Left colon (tissue), 2 donors: ENCODE measurements around the gene KIR2DL3. TPM values are rescaled to one million over a fixed set of nuclear protein-coding genes. Genes with fewer than 3 reads are reported as not detected.
"Not testable (repeated sequence)": the region's sequence is repeated elsewhere in the genome, so short reads cannot be mapped to it uniquely, and the experiment has no call there.

Source experiments
- ATAC-seq: fragments of 200-7000 bp; cut with Tn5 transposase; one replicate; pipeline ENCODE4 v1.9.1; 2020; ENCODE audit warnings: mild to moderate bottlenecking, moderate library complexity
- DNase-seq, 2 donors: peaks; one replicate each; pipeline ENCODE4 v3.0.0-alpha.2; 2020
- intact Hi-C, 2 donors: fragments of 100-400 bp; cut with DNase I in 1 of 2; cut with micrococcal nuclease in 1 of 2; formaldehyde crosslinking; loops; one replicate each; pipeline versions ENCODE4 v1.11.2 to v1.14.0; 2022; cut with DNase I, micrococcal nuclease
- total RNA-seq, 2 donors: library from RNA; stranded (reverse); fragmentation: NEBNext Ultra II Directional; extraction: Animal tissue kit (Norgen Biotek cat#: 25700); gene quantifications; one replicate each; pipeline ENCODE4 v1.2.1, GENCODE V29; 2021
- donor health status: DM: no; HTN: no; CAD: no.
- donor health status: DM: yes; HTN: yes; CAD: no.

KIR2DL3 gene
- total RNA-seq, 2 donors from 2014 or later: not detected

- DNase-seq: no peak
- intact Hi-C loops: no loop called here
- no peak for ATAC-seq
Observed at GRCh38 chr19:54739587-54740497, 1.5 kb downstream of the KIR2DL3 start.

DNA sequence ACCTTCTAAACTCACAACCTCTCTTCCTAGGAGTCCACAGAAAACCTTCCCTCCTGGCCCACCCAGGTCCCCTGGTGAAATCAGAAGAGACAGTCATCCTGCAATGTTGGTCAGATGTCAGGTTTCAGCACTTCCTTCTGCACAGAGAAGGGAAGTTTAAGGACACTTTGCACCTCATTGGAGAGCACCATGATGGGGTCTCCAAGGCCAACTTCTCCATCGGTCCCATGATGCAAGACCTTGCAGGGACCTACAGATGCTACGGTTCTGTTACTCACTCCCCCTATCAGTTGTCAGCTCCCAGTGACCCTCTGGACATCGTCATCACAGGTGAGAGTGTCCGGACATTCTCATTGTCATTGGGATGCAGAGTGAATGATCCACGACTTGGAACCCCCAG lies 3.6 kb downstream of the KIR2DL3 start:
- intact Hi-C loops, DNase-seq, ATAC-seq: not testable (repeated sequence)

DNA sequence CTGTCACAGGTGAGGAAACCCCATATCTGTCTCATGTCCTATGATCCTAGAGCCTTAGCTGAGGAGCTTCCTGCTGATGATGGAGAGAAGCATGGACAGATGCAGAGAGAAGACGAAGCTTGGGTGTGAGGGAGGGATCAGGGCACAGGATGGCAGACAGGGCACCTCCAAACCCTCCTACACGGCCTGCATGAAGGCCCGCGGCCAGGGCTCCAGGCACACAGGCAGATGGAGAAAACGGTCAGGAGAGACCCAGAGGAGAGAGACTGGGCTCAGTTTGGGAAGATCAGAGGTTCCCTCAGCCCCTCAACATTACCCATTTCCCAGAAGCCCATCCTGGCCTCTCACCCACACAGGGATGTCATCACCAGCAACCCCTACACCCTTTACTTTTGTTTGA lies 5.8 kb downstream of the KIR2DL3 start:
- ATAC-seq, DNase-seq, intact Hi-C loops: not testable (repeated sequence)

- DNase-seq: not testable (repeated sequence)
Observed at GRCh38 chr19:54747614-54748322, 9.5 kb downstream of the KIR2DL3 start.

GRCh38 chr19:54750276-54750675 lies 12.0 kb downstream of the KIR2DL3 start:
- intact Hi-C loops, ATAC-seq, DNase-seq: not testable (repeated sequence)

More at GRCh38 chr19:54747614-54748322, 9.5 kb downstream of the KIR2DL3 start:
- intact Hi-C loops, ATAC-seq: not testable (repeated sequence)

DNA sequence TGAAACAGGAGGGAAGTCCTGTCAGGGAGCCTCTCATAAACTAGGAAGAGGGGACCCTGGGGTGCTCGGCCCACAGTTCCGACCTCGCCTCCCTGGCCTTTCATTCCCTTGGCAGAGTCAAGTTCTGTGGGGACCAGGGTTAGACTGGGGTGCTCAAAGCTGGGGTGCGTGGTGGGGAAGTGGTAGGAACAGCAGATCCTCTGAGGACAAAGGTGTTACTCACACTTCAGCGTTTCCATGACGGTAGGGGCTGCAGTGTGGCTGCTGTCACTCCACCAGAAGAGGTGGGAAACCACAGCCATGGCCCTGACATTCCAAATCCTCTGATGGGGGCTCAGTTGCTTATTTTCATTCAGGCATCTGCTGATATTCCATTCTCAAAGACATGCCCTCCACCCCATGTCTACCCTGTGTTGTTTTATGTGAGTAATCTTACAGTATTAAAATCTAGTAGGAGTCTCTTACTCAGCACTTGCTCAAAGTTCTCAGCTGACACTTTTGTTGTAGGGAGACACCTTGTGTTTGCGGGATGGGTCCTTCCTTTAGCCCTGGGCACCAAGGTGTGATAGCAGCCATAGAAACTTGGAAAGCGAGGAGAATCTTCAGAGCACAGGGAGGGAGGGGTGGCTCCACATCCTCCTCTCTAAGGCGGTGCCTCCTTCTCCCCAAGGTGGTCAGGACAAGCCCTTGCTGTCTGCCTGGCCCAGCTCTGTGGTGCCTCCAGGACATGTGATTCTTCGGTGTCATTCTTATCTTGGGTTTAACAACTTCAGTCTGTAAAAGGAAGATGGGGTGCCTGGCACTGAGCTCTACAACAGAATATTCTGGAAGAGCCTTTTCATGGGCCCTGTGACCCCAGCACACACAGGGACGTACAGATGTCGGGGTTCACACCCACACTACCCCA lies 18.1 kb downstream of the KIR2DL3 start:
- ATAC-seq, intact Hi-C loops, DNase-seq: not testable (repeated sequence)

DNA sequence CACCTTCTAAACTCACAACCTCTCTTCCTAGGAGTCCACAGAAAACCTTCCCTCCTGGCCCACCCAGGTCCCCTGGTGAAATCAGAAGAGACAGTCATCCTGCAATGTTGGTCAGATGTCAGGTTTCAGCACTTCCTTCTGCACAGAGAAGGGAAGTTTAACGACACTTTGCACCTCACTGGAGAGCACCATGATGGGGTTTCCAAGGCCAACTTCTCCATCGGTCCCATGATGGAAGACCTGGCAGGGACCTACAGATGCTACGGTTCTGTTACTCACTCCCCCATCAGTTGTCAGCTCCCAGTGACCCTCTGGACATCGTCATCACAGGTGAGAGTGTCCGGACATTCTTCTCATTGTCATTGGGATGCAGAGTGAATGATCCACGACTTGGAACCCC lies 20.3 kb downstream of the KIR2DL3 start:
- DNase-seq, ATAC-seq, intact Hi-C loops: not testable (repeated sequence)

DNA sequence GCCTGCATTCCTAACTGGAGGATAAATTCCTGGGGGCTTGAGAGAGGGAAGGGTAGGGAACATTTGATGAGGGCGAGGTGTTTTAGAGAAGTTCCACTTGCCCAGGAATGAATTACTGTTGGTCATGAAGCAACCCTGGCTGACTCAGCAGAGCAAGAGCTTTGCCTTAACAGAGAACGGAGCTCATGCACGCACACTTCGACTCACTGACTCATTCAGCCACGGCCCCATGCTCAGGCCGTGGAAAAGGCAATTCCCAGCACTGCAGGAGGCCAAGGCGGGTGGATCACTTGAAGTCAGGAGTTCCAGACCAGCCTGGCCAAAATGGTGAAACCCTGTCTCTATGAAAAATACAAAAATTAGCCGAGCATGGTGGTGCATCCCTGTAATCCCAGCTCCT lies 25.9 kb downstream of the KIR2DL3 start:
- ATAC-seq, DNase-seq, intact Hi-C loops: not testable (repeated sequence)

GRCh38 chr19:54766464-54766863 lies 28.2 kb downstream of the KIR2DL3 start:
- intact Hi-C loops, DNase-seq, ATAC-seq: not testable (repeated sequence)

DNA sequence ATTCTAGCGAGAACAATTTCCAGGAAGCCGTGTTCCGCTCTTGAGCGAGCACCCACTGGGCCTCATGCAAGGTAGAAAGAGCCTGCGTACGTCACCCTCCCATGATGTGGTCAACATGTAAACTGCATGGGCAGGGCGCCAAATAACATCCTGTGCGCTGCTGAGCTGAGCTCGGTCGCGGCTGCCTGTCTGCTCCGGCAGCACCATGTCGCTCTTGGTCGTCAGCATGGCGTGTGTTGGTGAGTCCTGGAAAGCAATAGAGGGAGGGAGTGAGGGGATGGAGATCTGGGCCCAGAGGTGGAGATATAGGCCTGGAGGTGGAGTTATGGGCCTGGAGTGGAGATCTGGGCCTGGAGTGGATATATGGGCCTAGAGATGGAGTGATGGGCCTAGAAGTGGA lies 31.3 kb downstream of the KIR2DL3 start, which contains the start of gene KIR2DL1:
Gene KIR2DL1, plus strand, starts transcription at position 148 of the 400 bp plus-strand sequence. Its CDS starts 58 bp downstream, at position 206.
- DNase-seq, ATAC-seq, intact Hi-C loops: not testable (repeated sequence)

DNA sequence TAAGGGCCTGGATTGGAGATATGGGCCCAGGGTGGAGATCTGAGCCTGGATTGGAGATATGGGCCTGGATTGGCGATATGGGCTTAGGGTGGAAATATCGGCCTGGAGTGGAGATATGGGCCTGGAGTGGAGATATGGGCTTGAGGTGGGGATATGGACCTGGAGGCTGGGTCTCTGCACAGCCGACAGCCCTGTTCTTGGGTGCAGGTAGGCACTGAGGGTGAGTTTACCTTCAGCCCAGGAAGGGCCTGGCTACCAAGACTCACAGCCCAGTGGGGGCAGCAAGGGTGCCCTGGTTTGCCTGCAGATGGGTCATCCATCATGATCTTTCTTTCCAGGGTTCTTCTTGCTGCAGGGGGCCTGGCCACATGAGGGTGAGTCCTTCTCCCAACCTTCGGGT lies 32.2 kb downstream of the KIR2DL3 start:
- DNase-seq, ATAC-seq, intact Hi-C loops: not testable (repeated sequence)

DNA sequence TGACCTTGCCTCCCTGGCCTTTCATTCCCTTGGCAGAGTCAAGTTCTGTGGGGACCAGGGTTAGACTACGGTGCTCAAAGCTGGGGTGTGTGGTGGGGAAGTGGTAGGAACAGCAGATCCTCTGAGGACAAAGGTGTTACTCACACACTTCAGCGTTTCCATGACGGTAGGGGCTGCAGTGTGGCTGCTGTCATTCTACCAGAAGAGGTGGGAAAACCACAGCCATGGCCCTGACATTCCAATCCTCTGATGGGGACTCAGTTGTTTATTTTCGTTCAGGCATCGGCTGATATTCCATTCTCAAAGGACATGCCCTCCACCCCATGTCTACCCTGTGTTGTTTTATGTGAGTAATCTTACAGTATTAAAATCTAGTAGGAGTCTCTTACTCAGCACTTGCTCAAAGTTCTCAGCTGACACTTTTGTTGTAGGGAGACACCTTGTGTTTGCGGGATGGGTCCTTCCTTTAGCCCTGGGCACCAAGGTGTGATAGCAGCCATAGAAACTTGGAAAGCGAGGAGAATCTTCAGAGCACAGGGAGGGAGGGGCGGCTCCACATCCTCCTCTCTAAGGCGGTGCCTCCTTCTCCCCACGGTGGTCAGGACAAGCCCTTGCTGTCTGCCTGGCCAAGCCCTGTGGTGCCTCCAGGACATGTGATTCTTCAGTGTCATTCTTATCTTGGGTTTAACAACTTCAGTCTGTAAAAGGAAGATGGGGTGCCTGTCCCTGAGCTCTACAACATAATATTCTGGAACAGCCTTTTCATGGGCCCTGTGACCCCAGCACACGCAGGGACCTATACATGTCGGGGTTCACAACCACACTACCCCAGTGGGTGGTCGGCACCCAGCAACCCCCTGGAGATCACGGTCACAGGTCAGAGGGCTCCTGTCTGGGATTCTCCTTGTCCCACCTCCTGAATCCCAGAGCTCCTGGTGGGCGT lies 33.0 kb downstream of the KIR2DL3 start:
- DNase-seq, intact Hi-C loops, ATAC-seq: not testable (repeated sequence)

DNA sequence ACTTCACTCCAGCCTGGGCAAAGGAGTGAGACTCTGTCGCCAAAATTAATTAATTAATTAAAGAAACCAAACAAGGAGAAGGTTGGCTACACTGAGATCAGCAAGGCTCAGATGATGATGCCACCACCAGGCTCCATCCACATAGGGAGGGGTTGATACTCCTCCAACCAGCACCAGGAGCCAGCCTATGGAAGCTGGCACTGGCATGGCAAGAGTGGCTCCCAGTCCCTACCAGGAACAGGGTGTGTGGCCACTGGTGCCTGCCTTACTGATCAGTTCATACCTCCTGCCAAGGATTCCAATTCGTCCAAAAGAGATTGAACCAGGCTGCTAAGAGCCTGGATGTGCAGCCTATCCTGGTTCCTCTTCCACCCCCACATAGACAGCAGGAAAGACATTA lies 34.4 kb downstream of the KIR2DL3 start:
- ATAC-seq, intact Hi-C loops, DNase-seq: not testable (repeated sequence)

- intact Hi-C loops, ATAC-seq, DNase-seq: not testable (repeated sequence)
Observed at GRCh38 chr19:54775095-54775815, 36.9 kb downstream of the KIR2DL3 start.

GRCh38 chr19:54775830-54776229 lies 37.5 kb downstream of the KIR2DL3 start:
- DNase-seq, ATAC-seq, intact Hi-C loops: not testable (repeated sequence)

DNA sequence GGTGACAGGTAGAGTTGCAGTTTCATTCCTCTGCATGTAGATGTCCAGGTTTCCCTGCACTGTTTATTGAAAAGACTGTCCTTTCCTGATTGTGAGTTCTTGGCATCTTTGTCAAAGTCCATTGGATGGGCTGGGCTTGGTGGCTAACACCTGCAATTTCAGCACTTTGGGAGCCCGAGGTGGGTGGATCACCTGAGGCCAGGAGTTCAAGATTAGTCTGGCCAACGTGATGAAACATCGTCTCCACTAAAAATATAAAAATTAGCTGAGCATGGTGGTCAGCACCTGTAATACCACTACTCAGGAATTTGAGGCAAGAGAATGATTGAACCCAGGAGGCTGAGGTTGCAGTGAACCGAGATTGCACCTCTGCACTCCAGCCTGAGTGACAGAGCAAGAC lies 39.5 kb downstream of the KIR2DL3 start:
- intact Hi-C loops, ATAC-seq, DNase-seq: not testable (repeated sequence)
